Ovary (tissue), 9 donors: ENCODE results near the gene VAV2. TPM values are rescaled to one million over a fixed set of nuclear protein-coding genes. Genes with fewer than 3 reads are reported as not detected.

Source experiments
- DNase-seq, 5 donors: peaks; one replicate each; pipeline ENCODE4 v3.0.0-alpha.2; 2019 to 2020
- H3K27ac ChIP-seq, 2 donors: fragments of 200-600 bp; one replicate each; pipeline versions ENCODE4 v1.5.1 to v1.8.0; 2019 to 2022
- H3K27me3 ChIP-seq: fragments of 200-600 bp; one replicate; pipeline ENCODE4 v1.8.0; 2022
- H3K36me3 ChIP-seq: fragments of 200-600 bp; sonication (generic); one replicate; pipeline ENCODE4 v1.5.1; 2019
- H3K4me1 ChIP-seq: one replicate; pipeline ENCODE4 v1.8.1; 2013; ENCODE audit warnings: mild to moderate bottlenecking, moderate library complexity; ENCODE audit not compliant: insufficient read depth
- H3K4me3 ChIP-seq: fragments of 200-600 bp; sonication (generic); one replicate; pipeline ENCODE4 v1.5.1; 2017
- H3K9me3 ChIP-seq, 2 donors: fragments of 200-600 bp in 1 of 2; sonication (generic) in 1 of 2; one replicate each; pipeline versions ENCODE4 v1.5.1 to v1.8.1; 2013 to 2019; ENCODE audit warnings: mild to moderate bottlenecking in 1 of 2, moderate library complexity in 1 of 2
- EP300 ChIP-seq: sonication (generic); formaldehyde crosslinking; IDR thresholded peaks from one replicate; pipeline ENCODE4 v1.6.1; 2017; ENCODE audit warnings: antibody characterized with exemption
- POLR2A ChIP-seq: fragments of 450-650 bp; IDR thresholded peaks from one replicate; pipeline ENCODE4 v1.6.1; 2017; ENCODE audit warnings: antibody characterized with exemption, mild to moderate bottlenecking, moderate library complexity
- WGBS, 3 donors: extraction: QIAGEN DNeasy Blood & Tissue Kit in 1 of 3; methylation state at CpG; one replicate each; pipeline versions ENCODE4 v1.1.5 to v1.1.7; 2013 to 2017; 5-methylcytosine and 5-hydroxymethylcytosine counted together
- intact Hi-C, 4 donors: fragments of 100-400 bp; cut with DNase I; formaldehyde crosslinking; loops; one replicate each; pipeline versions ENCODE4 v1.11.0 to v1.15.1; 2022 to 2023
- polyA plus RNA-seq, 2 donors: library from polyadenylated mRNA; stranded (reverse); fragments of 200-250 nt in 1 of 2; fragments of 350-450 nt in 1 of 2; fragmentation: Illumina TruSeq in 1 of 2; extraction: RNeasy Lipid Tissue Mini Kit (QIAGEN cat#74804) in 1 of 2; gene quantifications; one replicate each; pipeline ENCODE4 v1.2.3, GENCODE V29; 2013 to 2014
- total RNA-seq, 7 donors: library from RNA; depleted of rRNA in 2 of 7; stranded (reverse); fragments of >200 nt in 2 of 7; fragmentation: NEBNext Ultra II Directional in 3 of 7; extraction: Animal tissue kit (Norgen Biotek cat#: 25700) in 3 of 7; gene quantifications; one replicate each; pipeline versions ENCODE4 v1.1.0 to v1.2.4, GENCODE V29; 2016 to 2023
- TF ChIP-seq, protein P1 (sequence below), 3 donors: fragments of 450-650 bp in 2 of 3; fragments of 200-600 bp in 1 of 3; IDR thresholded peaks; one replicate each; pipeline versions ENCODE4 v1.5.1 to v1.8.0; 2016 to 2022; ENCODE audit warnings: antibody characterized with exemption in 3 of 3, mild to moderate bottlenecking in 1 of 3
- donor health status: DM: no; HTN: no; CAD: no; lungs with moderate emphysema.
- donor health status: DM: no; HTN: no; CAD: no.
- donor health status: Bipolar disorder and iron deficiency.
- donor health status: DM: yes; HTN: yes; CAD: no.
- donor health status: DM: no; HTN: no; CAD: no.
- donor health status: DM: yes; HTN: yes; CAD: no.

VAV2 gene
- total and polyA plus RNA-seq, 9 donors = 3.7 to 14.1 (median 7.8) TPM

DNA sequence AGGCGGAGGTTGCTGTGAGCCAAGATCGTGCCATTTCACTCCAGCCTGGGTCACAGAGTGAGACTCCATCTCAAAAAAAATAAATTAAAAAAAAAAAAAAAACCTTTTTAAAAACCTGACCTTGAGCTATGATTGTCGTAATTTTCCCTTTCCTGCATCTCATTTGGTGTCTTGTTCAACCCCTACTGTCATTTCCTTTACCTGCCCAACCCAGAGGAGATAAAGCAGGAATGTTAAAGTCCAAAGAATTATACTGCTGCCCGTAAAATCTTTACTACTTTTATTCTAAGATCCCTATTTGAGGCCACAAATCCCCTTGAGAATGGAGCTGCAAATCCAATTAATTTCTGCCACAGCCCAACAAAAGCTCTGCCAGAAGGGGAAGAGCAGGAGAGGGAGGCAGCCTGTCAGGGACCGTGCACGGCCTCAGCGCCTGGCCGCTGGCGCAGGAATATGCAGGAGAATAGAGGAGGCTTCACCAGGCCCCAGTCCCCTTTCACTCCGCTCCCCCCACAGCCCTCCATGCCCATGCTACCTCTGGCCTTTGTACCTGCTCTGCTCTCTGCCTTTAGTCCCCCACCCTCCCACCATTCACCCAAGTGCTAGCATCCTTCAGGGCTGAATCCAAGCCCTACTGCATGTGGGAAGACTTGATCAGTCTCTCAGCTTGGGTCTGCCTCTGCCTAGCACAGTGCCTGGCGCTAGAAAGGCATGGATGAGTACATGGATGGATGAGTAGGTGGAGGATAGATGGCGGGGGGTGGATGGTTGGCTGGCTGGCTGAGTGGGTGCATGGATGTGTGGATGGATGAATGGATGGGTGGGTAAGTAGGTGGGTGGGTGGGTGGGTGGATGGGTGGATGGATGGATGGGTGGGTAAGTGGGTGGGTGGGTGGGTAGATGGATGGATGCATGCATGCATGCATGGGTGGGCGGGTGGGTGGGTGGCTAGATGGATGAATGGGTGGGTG is 154.2 kb downstream of the VAV2 start:
- intact Hi-C loops = no loop called here
- Histone ChIP-seq H3K9me3 (no peaks in the 10 kb centered on the region), H3K4me3 (no peak overlapping the region), H3K36me3 (no peaks in the 10 kb centered on the region), H3K4me1 (peaks cover 2% of the 10 kb centered on the region), H3K27ac (no peak overlapping the region), H3K27me3 (no peaks in the 10 kb centered on the region)
- TF ChIP-seq POLR2A (no peak), EP300 (no peak)
- TF ChIP-seq, protein P1, sequence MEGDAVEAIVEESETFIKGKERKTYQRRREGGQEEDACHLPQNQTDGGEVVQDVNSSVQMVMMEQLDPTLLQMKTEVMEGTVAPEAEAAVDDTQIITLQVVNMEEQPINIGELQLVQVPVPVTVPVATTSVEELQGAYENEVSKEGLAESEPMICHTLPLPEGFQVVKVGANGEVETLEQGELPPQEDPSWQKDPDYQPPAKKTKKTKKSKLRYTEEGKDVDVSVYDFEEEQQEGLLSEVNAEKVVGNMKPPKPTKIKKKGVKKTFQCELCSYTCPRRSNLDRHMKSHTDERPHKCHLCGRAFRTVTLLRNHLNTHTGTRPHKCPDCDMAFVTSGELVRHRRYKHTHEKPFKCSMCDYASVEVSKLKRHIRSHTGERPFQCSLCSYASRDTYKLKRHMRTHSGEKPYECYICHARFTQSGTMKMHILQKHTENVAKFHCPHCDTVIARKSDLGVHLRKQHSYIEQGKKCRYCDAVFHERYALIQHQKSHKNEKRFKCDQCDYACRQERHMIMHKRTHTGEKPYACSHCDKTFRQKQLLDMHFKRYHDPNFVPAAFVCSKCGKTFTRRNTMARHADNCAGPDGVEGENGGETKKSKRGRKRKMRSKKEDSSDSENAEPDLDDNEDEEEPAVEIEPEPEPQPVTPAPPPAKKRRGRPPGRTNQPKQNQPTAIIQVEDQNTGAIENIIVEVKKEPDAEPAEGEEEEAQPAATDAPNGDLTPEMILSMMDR (IDR thresholded peaks at IDR 0.05) = no peak
- WGBS, 3 donors = 91 to 95% (median 93%) methylated on average over 13 of the region's 13 CpGs
- DNase-seq = no peak

DNA sequence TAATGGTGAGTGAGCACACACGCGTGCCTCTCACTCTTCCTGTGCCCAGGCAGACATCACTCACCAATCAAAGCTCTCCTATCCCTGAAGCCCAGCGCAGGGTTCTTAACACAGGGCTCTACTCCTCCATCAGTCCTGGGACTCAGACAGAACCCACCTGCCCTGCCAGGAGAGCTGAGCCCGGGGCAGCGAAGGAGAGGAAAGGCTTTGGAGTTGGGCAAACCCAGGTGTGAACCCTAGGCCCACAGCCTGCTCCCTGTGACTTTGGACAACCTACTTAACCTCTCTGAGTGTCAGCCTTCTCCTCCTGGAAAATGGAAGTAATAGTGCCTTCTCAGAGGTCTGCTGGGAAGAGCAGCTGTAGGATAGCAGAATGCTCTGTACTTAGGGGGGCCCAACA is 155.3 kb downstream of the VAV2 start:
- Histone ChIP-seq H3K36me3 (no peaks in the 10 kb centered on the region), H3K4me3 (no peak overlapping the region), H3K4me1 (peaks cover 2% of the 10 kb centered on the region), H3K27me3 (no peaks in the 10 kb centered on the region), H3K9me3 (no peaks in the 10 kb centered on the region), H3K27ac (no peak overlapping the region)
- no peak for DNase-seq
- TF ChIP-seq EP300 = no peak
- no peak for TF ChIP-seq POLR2A
- TF ChIP-seq, protein P1 (IDR thresholded peaks at IDR 0.05) = no peak
- 94 to 98% (median 95%) methylated on average over 5 of the region's 5 CpGs for WGBS, 3 donors
- intact Hi-C loops = no loop called here

DNA sequence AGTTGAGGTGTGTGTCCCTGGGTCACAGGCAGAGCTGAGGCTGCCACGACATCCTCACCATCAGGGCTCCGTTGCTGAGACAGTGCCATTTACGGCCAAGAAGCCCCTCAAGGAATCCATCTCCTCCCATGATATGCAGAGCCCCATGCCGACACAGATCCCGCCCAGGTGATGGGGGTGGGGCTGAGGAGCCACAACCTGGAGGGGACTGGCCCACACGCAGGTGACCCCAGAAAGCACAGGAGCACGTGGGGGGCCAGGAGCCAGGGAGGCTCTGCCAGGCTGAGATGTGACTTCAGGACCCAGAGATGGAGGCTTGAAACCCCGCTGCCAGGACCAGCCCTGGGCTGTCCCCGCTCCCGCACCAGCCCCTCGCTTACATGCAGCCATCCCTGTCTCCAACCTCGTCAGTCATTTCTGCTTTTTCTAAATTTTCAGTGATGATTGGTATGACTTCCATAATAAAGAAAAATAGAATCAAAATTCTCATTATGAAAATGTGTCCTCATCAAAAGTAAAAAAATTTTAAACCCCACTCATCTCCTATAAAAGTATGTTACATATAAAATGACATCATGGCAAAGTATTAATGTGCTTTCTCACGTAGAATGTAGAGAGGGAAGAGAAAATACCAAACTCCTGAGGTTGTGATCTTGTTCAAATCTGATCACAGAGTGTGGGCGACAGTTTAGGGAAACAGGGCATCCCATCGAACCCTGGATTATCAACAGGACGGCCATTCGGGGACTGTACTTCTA is 155.9 kb downstream of the VAV2 start:
- WGBS, 3 donors = 89 to 93% (median 92%) methylated on average over 17 of the region's 17 CpGs
- H3K27ac ChIP-seq = no peak overlapping the region

More for the DNA sequence above, 155.9 kb downstream of the VAV2 start:
- Histone ChIP-seq H3K4me1 (peaks cover 2% of the 10 kb centered on the region), H3K27me3 (no peaks in the 10 kb centered on the region), H3K9me3 (no peaks in the 10 kb centered on the region), H3K36me3 (no peaks in the 10 kb centered on the region), H3K4me3 (no peak overlapping the region)
- no peak for DNase-seq
- no peak for TF ChIP-seq POLR2A
- TF ChIP-seq, protein P1 (IDR thresholded peaks at IDR 0.05) = no peak
- TF ChIP-seq EP300 = no peak
- intact Hi-C loops = no loop called here
